ENCODE measurements around the gene ADGRA1. TPM values are rescaled to one million over a fixed set of nuclear protein-coding genes. Genes with fewer than 3 reads are reported as not detected.
"Not testable (repeated sequence)": the region's sequence is repeated elsewhere in the genome, so short reads cannot be mapped to it uniquely, and the experiment has no call there.

Gene ADGRA1
- polyA plus RNA-seq, 3 donors, result not detected

- no peaks in the 10 kb centered on the region for H3K36me3 Mint-ChIP-seq
- Histone ChIP-seq H3K79me2 (ENCODE audit: insufficient read depth, low read length) (no peaks in the 10 kb centered on the region), H3K4me1 (ENCODE audit: control insufficient read depth in 1 of 2, insufficient read depth in 2 of 2, low read length in 2 of 2) (no peaks in the 10 kb centered on the region), H3K27me3 (ENCODE audit: control insufficient read depth in 2 of 2, insufficient read depth in 2 of 2, low read length in 2 of 2) (no peaks in the 10 kb centered on the region), H2AFZ (ENCODE audit: insufficient read depth, low read depth, low read length, poor library complexity, severe bottlenecking) (no peak overlapping the region), H4K20me1 (ENCODE audit: insufficient read depth, low read length) (no peaks in the 10 kb centered on the region), H3K4me3 (replicated peaks in 1 of 3; ENCODE audit: low read depth in 2 of 3, low read length in 3 of 3) (no peak overlapping the region), H3K9ac (ENCODE audit: insufficient read depth, low read length, poor library complexity, severe bottlenecking) (no peak overlapping the region), H3K36me3 (replicated peaks in 1 of 2; ENCODE audit: control insufficient read depth in 1 of 2, insufficient read depth in 2 of 2, low read length in 2 of 2) (no peaks in the 10 kb centered on the region), H3K27ac (ENCODE audit: low read depth in 1 of 2, low read length in 2 of 2) (no peak overlapping the region), H3K9me3 (replicated peaks in 1 of 2; ENCODE audit: control insufficient read depth in 1 of 2, insufficient read depth in 1 of 2, low read length in 2 of 2) (no peaks in the 10 kb centered on the region), H3K4me2 (replicated peaks; ENCODE audit: extremely low read depth, low read length, poor library complexity, severe bottlenecking) (no peak overlapping the region)
- WGBS (ENCODE audit: insufficient coverage), result 93% methylated on average over 6 of the region's 8 CpGs
- H3K4me1 Mint-ChIP-seq, result no peaks in the 10 kb centered on the region
- H3K4me3 Mint-ChIP-seq, result no peak overlapping the region
- no peak for TF ChIP-seq CTCF (IDR thresholded peaks at IDR 0.05)
- no peak for DNase-seq
- H3K27me3 Mint-ChIP-seq (ENCODE audit: low read depth in 3 of 3), result no peaks in the 10 kb centered on the region
- H3K9me3 Mint-ChIP-seq, result peaks cover 0 to 3% (median 0%) of the 10 kb centered on the region in 7 donors
- intact Hi-C loops (cut with micrococcal nuclease), result no loop called here
- peak overlapping the region in 1 of 7 donors; percentile 35 for H3K27ac Mint-ChIP-seq
Measured at GRCh38 chr10:133135116-133135465, 47.4 kb downstream of the ADGRA1 start.

GRCh38 chr10:133137486-133138145 lies 49.9 kb downstream of the ADGRA1 start:
- H3K9me3 ChIP-seq (replicated peaks in 1 of 2; ENCODE audit: control insufficient read depth in 1 of 2, insufficient read depth in 1 of 2, low read length in 2 of 2); H3K36me3 ChIP-seq (replicated peaks in 1 of 2; ENCODE audit: control insufficient read depth in 1 of 2, insufficient read depth in 2 of 2, low read length in 2 of 2); H3K27me3 Mint-ChIP-seq (ENCODE audit: low read depth in 3 of 3); H2AFZ ChIP-seq (ENCODE audit: insufficient read depth, low read depth, low read length, poor library complexity, severe bottlenecking); H3K9me3 Mint-ChIP-seq; intact Hi-C loops (cut with micrococcal nuclease); H3K4me1 ChIP-seq (ENCODE audit: control insufficient read depth in 1 of 2, insufficient read depth in 2 of 2, low read length in 2 of 2); H3K9ac ChIP-seq (ENCODE audit: insufficient read depth, low read length, poor library complexity, severe bottlenecking); DNase-seq; H3K4me3 Mint-ChIP-seq; H3K4me1 Mint-ChIP-seq; H3K27ac ChIP-seq (ENCODE audit: low read depth in 1 of 2, low read length in 2 of 2); H3K27ac Mint-ChIP-seq; H3K27me3 ChIP-seq (ENCODE audit: control insufficient read depth in 2 of 2, insufficient read depth in 2 of 2, low read length in 2 of 2); H4K20me1 ChIP-seq (ENCODE audit: insufficient read depth, low read length); H3K36me3 Mint-ChIP-seq; H3K4me3 ChIP-seq (replicated peaks in 1 of 3; ENCODE audit: low read depth in 2 of 3, low read length in 3 of 3); H3K79me2 ChIP-seq (ENCODE audit: insufficient read depth, low read length); H3K4me2 ChIP-seq (replicated peaks; ENCODE audit: extremely low read depth, low read length, poor library complexity, severe bottlenecking): not testable (repeated sequence)
- WGBS (ENCODE audit: insufficient coverage), result 100% methylated on average over 2 of the region's 12 CpGs

Data from CD14-positive monocyte (primary cell).